ENCODE data around the gene ATXN1.
"Not testable (repeated sequence)": the region's sequence is repeated elsewhere in the genome, so short reads cannot be mapped to it uniquely, and the experiment has no call there.

Gene ATXN1

GRCh38 chr6:16404456-16404855, 356.8 kb downstream of the ATXN1 start:
- no peak for DNase-seq

GRCh38 chr6:16403831-16404230, 357.4 kb downstream of the ATXN1 start:
- DNase-seq, result no peak

GRCh38 chr6:16402581-16402900, 358.7 kb downstream of the ATXN1 start:
- DNase-seq, result no peak

DNA sequence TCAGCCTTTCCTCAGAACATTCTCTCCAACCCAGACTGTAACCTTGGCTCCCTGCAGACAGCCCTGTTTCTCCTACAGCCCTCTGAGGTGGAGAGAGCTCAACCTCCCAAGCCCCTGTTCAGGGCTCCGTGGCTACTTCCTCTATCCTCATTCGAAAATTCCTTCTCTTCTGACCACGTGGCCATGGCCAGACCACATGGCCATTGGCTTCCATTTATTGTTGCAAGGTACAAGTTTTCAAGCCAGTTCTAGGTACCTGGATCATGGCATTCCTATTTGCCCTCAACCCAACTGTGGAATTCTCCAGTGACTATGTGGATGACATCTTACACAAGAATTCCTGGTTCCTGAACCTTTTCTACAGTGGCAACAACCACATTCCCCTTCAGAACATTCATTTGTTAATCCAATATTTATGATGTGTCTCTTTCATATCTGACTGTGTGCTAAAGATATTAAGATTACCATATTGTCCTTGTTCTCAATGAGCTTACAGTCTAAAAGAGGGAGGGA, 361.0 kb downstream of the ATXN1 start:
- no peak for DNase-seq

DNA sequence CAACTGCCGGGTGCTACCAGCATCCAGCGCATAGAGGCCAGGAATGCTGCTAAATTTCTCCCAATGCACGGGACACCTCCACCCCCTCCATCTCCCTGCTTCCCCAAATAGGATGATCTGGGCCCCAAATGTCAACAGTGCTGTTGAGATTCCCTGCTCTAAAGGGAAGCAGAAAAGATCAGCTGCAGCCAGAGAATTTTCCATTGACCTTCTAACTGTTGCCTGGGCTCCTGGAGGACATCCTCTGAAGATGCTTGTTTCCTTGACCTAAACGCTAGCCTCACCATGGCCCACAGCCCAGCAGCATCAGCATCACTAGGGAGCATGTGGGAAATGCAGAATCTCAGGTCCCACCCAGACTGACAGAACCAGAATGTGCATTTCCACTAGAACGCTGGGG, 361.6 kb downstream of the ATXN1 start:
- no peak for DNase-seq

DNA sequence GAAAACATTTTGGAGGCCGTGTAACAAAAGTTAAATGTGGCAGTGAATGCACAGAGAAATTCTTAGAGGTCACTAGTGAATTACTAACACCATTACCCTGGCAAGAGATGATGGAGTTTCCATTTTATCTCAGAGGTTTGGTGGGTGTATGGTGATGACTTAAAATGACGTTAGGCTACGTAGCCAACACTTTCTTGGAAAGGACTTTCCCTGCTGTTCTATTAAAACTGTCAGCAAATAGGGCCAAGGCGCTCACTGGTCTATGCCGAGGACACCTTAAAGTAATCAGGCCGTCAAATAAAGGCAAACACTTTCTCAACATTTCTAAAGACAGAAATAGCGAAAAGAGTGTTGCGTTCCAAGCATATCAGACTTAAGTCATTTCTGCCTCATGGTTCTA, 362.1 kb downstream of the ATXN1 start:
- no peak for DNase-seq

GRCh38 chr6:16398587-16398986, 362.7 kb downstream of the ATXN1 start:
- no peak for DNase-seq

DNA sequence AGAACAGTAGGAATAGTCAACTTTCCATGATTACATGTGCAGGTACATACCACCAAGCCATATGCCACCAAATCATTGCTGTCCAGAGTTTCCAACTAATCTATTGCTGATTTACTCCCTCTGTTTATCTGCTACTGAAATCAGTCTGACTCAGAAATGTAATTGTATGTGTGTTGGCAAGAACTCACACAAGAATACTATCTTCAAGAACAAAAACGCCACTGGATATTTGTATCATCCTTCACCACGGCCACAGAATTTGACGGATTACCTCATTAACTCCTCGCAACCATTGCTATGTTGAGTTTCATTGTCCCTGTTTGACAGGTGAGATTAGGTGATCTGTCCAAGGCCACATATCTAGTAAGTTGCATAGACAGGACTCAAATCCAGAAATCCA, 363.6 kb downstream of the ATXN1 start:
- DNase-seq, result no peak

DNA sequence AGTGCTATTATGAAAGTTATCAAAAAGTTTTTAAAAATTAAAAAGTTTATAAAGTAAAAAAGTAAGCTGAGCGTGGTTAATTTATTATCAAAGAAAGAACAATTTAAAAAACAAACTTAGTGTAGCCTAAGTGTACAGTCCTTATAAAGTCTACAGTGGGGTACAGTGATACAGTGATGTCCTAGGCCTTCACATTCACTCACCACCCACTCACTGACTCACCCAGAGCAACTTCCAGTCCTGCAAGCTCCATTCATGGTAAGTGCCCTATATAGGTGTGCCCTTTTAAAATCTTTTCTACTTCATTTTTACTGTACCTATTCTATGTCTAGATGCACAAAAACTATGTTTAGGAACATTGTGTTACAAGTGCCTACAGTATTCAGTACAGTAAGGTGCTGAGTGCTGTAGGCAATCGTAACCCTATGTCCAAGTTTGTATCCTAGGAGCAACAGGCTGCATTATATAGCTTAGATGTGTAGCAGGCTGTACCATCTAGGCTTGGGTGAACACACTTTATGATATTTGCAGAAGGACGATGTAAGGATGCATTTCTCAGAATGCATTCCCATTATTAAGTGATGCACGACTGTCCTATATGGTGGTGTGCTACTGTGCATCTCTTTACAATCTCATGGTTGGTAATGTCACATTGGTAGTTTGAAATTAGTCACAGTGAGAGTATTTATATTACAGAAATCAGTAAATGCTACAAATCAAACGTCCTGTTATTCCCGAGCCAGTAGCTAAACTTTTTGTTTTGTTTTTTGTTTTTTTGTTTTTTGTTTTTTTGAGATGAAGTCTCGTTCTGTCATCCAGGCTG, 364.6 kb downstream of the ATXN1 start:
- DNase-seq, result no peak

GRCh38 chr6:16394632-16395031, 366.6 kb downstream of the ATXN1 start:
- DNase-seq, result no peak

GRCh38 chr6:16393326-16393725, 367.9 kb downstream of the ATXN1 start:
- DNase-seq, result no peak

DNA sequence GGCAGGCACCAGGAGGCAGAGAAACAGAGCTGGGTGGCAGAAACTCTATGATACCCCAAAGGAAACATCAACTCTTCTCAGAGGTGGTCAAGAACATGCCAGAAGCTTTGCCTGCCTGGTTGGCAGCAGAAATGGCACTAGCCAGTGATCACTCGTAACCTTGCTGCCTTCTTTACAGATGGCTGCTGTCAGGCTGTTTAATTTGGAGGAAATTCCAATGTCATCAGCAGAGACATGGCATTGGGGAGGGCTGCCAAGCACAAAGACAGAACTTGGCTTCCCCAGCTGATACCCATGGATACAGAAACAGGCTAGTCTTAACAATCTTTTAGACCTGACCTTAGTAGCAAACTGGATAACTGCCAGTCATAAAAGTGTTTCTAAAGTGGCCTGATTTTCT, 369.2 kb downstream of the ATXN1 start:
- DNase-seq, result peak in 3 of 58 donors; percentile 2 to 39 (median 4)

DNA sequence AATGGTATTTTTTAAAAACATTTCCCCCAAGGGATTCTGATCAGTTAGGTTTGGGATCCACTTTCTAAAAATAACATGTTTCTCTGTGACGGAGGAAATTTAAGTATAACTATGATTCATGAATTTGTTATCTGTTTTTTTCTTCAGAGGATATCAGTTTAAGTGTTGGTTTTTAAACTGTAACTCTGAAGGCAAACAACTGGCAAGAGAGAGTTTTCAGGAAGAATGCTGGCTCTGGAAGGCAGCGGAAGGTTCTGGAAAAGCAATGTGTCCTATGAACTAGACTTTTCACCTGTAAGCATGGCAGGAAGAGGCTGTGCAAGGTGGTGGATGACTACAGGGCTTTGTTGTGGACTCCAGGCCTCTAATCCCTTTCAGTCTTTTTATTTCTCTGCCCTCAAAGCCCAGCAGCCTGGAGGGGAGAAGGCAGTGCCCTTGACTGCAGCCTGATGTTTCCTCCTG, 369.8 kb downstream of the ATXN1 start:
- DNase-seq, result peak in 1 of 58 donors; percentile 10

- not testable (repeated sequence) for DNase-seq
Measured at GRCh38 chr6:16390909-16391450, 370.3 kb downstream of the ATXN1 start.

GRCh38 chr6:16389642-16390041, 371.6 kb downstream of the ATXN1 start:
- no peak for DNase-seq

GRCh38 chr6:16388488-16388887, 372.8 kb downstream of the ATXN1 start:
- DNase-seq, result no peak

DNA sequence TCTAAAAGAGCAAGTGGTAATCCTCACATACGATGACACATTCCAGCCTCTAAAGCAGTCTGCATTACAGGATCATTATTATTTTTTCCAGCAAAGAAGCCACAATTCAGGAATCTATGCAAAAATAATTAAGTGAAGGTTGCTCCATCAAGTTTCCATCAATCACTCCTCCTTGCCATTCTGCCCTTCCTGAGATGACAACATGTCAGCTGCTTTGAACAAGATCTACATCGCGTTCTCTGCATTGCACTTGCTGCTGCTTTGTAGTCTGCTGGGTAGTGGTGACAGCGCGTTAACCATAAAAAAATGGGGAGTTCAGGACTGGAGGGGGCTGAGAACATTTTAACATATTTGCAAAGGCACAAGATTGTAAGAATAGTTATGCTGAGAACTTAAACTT, 375.2 kb downstream of the ATXN1 start:
- DNase-seq, result peak in 1 of 58 donors; percentile 11

DNA sequence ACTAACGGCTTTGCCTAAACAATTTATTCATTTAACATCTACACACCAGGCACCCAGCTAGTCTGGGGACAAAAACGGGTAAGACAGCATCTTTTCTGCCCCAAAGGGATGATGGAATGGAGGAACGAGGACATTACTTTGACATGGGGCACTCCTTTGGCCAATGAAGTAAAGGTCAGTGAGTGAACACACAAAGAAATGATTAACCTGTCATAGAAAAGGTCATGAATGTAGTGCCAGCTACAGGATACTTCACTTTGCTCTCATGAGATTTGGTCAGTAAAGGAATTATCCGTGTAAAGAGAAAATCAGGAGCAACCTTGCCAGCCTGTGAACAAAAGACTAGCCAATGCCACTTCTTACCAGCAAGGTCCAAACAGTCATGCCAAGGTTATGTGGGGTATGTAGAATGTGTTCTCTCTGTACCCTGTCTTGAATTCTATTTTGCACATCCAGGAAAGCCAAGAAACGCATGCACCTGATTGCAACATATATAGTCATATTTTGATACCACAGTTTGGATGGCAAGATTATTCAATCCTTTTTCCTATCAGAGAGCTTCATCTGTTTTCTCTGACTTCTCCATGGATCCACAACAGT, 377.6 kb downstream of the ATXN1 start:
- no peak for DNase-seq

DNA sequence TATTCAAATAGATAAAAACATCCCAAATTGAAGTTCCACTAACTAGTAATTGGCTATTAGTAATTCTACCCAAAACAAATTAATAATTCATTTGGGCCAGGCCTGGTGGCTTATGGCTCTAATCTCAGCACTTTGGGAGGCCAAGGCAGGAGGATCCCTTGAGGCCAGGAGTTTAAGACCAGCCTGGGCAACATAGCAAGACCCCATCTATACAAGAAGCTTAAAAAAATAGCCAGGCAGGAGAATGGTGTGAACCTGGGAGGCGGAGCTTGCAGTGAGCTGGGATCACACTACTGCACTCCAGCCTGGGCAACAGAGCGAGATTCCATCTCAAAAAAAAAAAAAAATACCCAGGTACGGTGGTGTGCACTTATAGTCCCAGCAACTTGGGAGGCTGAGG, 379.3 kb downstream of the ATXN1 start:
- not testable (repeated sequence) for DNase-seq

GRCh38 chr6:16380220-16380809, 380.9 kb downstream of the ATXN1 start:
- peak in 2 of 58 donors; percentile 22 to 24 for DNase-seq

- DNase-seq, result not testable (repeated sequence)
Measured at GRCh38 chr6:16378360-16378759, 382.9 kb downstream of the ATXN1 start.

DNA sequence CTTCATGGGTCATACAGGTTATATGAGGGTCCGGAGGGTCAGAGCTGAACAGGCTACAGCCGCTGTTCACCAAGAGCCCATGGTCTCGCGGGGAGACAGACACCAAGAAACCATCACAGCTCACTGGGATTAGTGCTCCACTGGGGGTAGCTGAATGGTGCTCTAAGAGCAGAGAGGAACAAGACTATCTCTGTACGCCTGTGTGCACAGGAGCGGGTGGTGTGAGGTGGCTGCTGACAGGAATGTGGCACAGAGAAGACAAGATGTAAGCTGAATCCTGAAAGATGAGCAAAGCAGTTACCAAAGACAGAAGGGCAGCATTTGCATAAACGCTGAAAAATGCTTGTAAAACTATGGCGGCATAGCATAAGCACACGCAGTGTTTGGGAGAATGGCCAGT, 383.8 kb downstream of the ATXN1 start:
- peak in 1 of 58 donors; percentile 7 for DNase-seq

Measured in anterior cingulate cortex (tissue), 58 donors.